T-cell (primary cell): Measurements from ENCODE around the gene SRD5A3. TPM values are rescaled to one million over a fixed set of nuclear protein-coding genes. Genes with fewer than 3 reads are reported as not detected.
A peak's percentile ranks its signal among the peaks of the same experiment; 100 is the strongest.

ENCODE experiments used
- ATAC-seq, 4 experiments: fragments of 200-7000 bp in 3 of 4; fragments of 150-1000 bp in 1 of 4; cut with Tn5 transposase; replicated peaks in 1 of 4; 1 replicate in 3 of 4; 2 replicates in 1 of 4; pipeline ENCODE4 v1.10.0; 2021; ENCODE audit warnings: moderate library complexity in 3 of 4, mild to moderate bottlenecking in 2 of 4, moderate number of reproducible peaks in 1 of 4
- CTCF ChIA-PET, 2 donors: fragments of 300-600 bp; sonication (Branson Sonifier 250); formaldehyde crosslinking; loops; one replicate each; lab custom pipeline; 2022; ENCODE audit warnings: antibody characterized with exemption in 2 of 2; lab: Charles Lee
- POLR2A ChIA-PET, 2 donors: fragments of 300-600 bp; sonication (Branson Sonifier 250); formaldehyde crosslinking; loops; one replicate each; lab custom pipeline; 2022; ENCODE audit warnings: antibody characterized with exemption in 2 of 2; lab: Charles Lee
- DNase-seq, 35 experiments: peaks; one replicate each; pipeline versions ENCODE4 v3.0.0 to v3.0.0-alpha.2; 2013 to 2023
- H3K27ac ChIP-seq: one replicate; pipeline ENCODE4 v1.5.1; 2013; ENCODE audit warnings: low read length
- H3K27me3 ChIP-seq, 2 experiments: replicated peaks in 1 of 2; 1 replicate in 1 of 2; 2 replicates in 1 of 2; pipeline versions ENCODE4 v1.6.1 to v1.7.0; 2013; ENCODE audit warnings: low read length in 1 of 2, mixed read lengths in 1 of 2; ENCODE audit not compliant: control insufficient read depth in 2 of 2, insufficient read depth in 2 of 2; ENCODE audit errors: extremely low read depth in 1 of 2
- H3K36me3 ChIP-seq, 2 donors: 1 replicate in 1 of 2; 2 replicates in 1 of 2; pipeline versions ENCODE4 v1.6.1 to v1.7.0; 2013; ENCODE audit warnings: low read length in 1 of 2; ENCODE audit not compliant: control insufficient read depth in 2 of 2, insufficient read depth in 1 of 2; ENCODE audit errors: extremely low read depth in 1 of 2
- H3K4me1 ChIP-seq, 2 experiments: 1 replicate in 1 of 2; 2 replicates in 1 of 2; pipeline versions ENCODE4 v1.6.1 to v1.7.0; 2013; ENCODE audit warnings: low read length in 2 of 2, mixed read lengths in 1 of 2; ENCODE audit not compliant: insufficient read depth in 2 of 2, control insufficient read depth in 1 of 2; ENCODE audit errors: extremely low read depth in 1 of 2
- H3K4me3 ChIP-seq, 2 donors: 1 replicate in 1 of 2; 2 replicates in 1 of 2; pipeline versions ENCODE4 v1.5.1 to v1.7.0; 2013; ENCODE audit warnings: mild to moderate bottlenecking in 2 of 2, low read length in 1 of 2, moderate library complexity in 1 of 2; ENCODE audit not compliant: control insufficient read depth in 1 of 2; ENCODE audit errors: extremely low read depth in 1 of 2
- H3K9me3 ChIP-seq: 2 replicates; pipeline ENCODE4 v1.7.0; 2013
- H3K27ac Mint-ChIP-seq, 2 donors: one replicate each; pipeline ENCODE4 v1.8.0; 2020 to 2021; ENCODE audit warnings: mild to moderate bottlenecking in 2 of 2, mixed read lengths in 2 of 2
- H3K27me3 Mint-ChIP-seq, 2 donors: one replicate each; pipeline ENCODE4 v1.8.0; 2021 to 2022; ENCODE audit warnings: mixed read lengths in 2 of 2
- H3K36me3 Mint-ChIP-seq: one replicate; pipeline ENCODE4 v1.8.0; 2021; ENCODE audit warnings: mixed read lengths
- H3K4me1 Mint-ChIP-seq, 3 donors: one replicate each; pipeline ENCODE4 v1.8.0; 2020 to 2022; ENCODE audit warnings: mixed read lengths in 3 of 3, mild to moderate bottlenecking in 1 of 3
- H3K4me3 Mint-ChIP-seq, 3 donors: one replicate each; pipeline ENCODE4 v1.8.0; 2020 to 2022; ENCODE audit warnings: mild to moderate bottlenecking in 3 of 3, mixed read lengths in 3 of 3, moderate library complexity in 3 of 3
- H3K9me3 Mint-ChIP-seq, 3 donors: one replicate each; pipeline ENCODE4 v1.8.0; 2020 to 2022; ENCODE audit warnings: mixed read lengths in 3 of 3
- WGBS: methylation state at CpG from one replicate; pipeline ENCODE4 v1.1.5; 2013; ENCODE audit warnings: missing lambda C conversion rate; ENCODE audit not compliant: insufficient coverage; 5-methylcytosine and 5-hydroxymethylcytosine counted together
- total RNA-seq, 35 experiments: library from RNA in 6 of 35; stranded (reverse) in 6 of 35; fragments of 120-200 nt in 1 of 35; gene quantifications; one replicate each; pipeline versions ENCODE4 v1.2.1 to v1.2.4 and lab custom pipeline; 2013 to 2026

SRD5A3 gene
- total RNA-seq, 5 donors from 2014 or later (not counting 1 experiment from before 2014, with no cell fraction given), result 3.6 to 6.8 (median 4.1) TPM

- H3K27me3 ChIP-seq, result no peaks in the 10 kb centered on the region
- H3K9me3 ChIP-seq, result no peaks in the 10 kb centered on the region
- no peaks in the 10 kb centered on the region for H3K27me3 Mint-ChIP-seq
- H3K27ac ChIP-seq, result peak within 1 kb of the TSS; percentile 79
- POLR2A ChIA-PET, result interaction anchor here (0.5 to 1.0 kb wide), 9 partner anchors 10 to 471 kb away, joined by 3 to 4 read pairs (median 3); no protein-coding TSS in a partner anchor
- CTCF ChIA-PET, result interaction anchor here (0.5 to 2.2 kb wide), 14 partner anchors 10 to 1522 kb away, joined by 3 to 26 read pairs (median 4); partner anchors contain the start of genes SRD5A3 (in 2 of the 2), PAICS (in 1 of the 2) and PPAT (in 1 of the 2)
- H3K4me3 Mint-ChIP-seq, result peak within 1 kb of the TSS; percentile 95 to 97 (median 96)
- DNase-seq (peak; percentile 72 to 92 (median 81)), ATAC-seq (peak; percentile 95 to 97 (median 96))
- peak within 1 kb of the TSS; percentile 95 to 99 for H3K27ac Mint-ChIP-seq
- H3K4me3 ChIP-seq, result peak within 1 kb of the TSS; percentile 68 to 81
- peaks cover 26 to 29% of the 10 kb centered on the region in 2 experiments for H3K4me1 ChIP-seq
- peaks cover 0 to 2% of the 10 kb centered on the region in 2 donors for H3K36me3 ChIP-seq
- H3K9me3 Mint-ChIP-seq, result no peaks in the 10 kb centered on the region
- peaks cover 39 to 44% (median 42%) of the 10 kb centered on the region in 3 donors for H3K4me1 Mint-ChIP-seq
- WGBS, result under 1% methylated on average over 95 of the region's 95 CpGs
- peaks cover 14% of the 10 kb centered on the region for H3K36me3 Mint-ChIP-seq
Measured at GRCh38 chr4:55395529-55396307, 49.7 kb downstream of the SRD5A3 start, which contains the start of gene TMEM165. TSS of gene TMEM165 (plus strand) at chr4:55395957. CDS start at chr4:55396190, 233 bp downstream.

GRCh38 chr4:55396308-55397125 lies 50.5 kb downstream of the SRD5A3 start:
- DNase-seq (peak in 10 of 35 experiments; percentile 1 to 46 (median 13)), ATAC-seq (peak; percentile 4 to 21 (median 16))
- Histone ChIP-seq H3K4me3 (peak overlapping the region; percentile 68 to 81), H3K36me3 (peaks cover 0 to 3% of the 10 kb centered on the region in 2 donors), H3K27ac (peak overlapping the region; percentile 79), H3K4me1 (peaks cover 26 to 29% of the 10 kb centered on the region in 2 experiments), H3K27me3 (no peaks in the 10 kb centered on the region), H3K9me3 (no peaks in the 10 kb centered on the region)
- Mint-ChIP-seq H3K4me3 (peak overlapping the region; percentile 84 to 96 (median 85)), H3K27me3 (no peaks in the 10 kb centered on the region), H3K9me3 (no peaks in the 10 kb centered on the region), H3K36me3 (peaks cover 19% of the 10 kb centered on the region), H3K4me1 (peaks cover 46 to 52% (median 50%) of the 10 kb centered on the region in 3 donors), H3K27ac (peak overlapping the region; percentile 72 to 74)
- WGBS, result 1% methylated on average over 31 of the region's 41 CpGs
- CTCF ChIA-PET, result interaction anchor here (0.7 to 2.2 kb wide), 7 partner anchors 10 to 1511 kb away, joined by 3 to 26 read pairs (median 3); partner anchors contain the start of genes PAICS (in 1 of the 2), PPAT (in 1 of the 2), REST (in 1 of the 2) and SRD5A3 (in 1 of the 2)
- POLR2A ChIA-PET, result interaction anchor here (0.6 to 0.9 kb wide), 2 partner anchors 9 to 168 kb away, joined by 3 read pairs; no protein-coding TSS in a partner anchor

GRCh38 chr4:55397126-55397436 lies 51.0 kb downstream of the SRD5A3 start:
- Mint-ChIP-seq H3K9me3 (no peaks in the 10 kb centered on the region), H3K4me3 (peak overlapping the region; percentile 84 to 96 (median 85)), H3K27ac (peak overlapping the region; percentile 72 to 74), H3K4me1 (peaks cover 46 to 52% (median 50%) of the 10 kb centered on the region in 3 donors), H3K36me3 (peaks cover 19% of the 10 kb centered on the region), H3K27me3 (no peaks in the 10 kb centered on the region)
- H3K4me3 ChIP-seq, result peak overlapping the region; percentile 68 to 81
- H3K36me3 ChIP-seq, result peaks cover 0 to 3% of the 10 kb centered on the region in 2 donors
- no peak for ATAC-seq
- CTCF ChIA-PET, result interaction anchor here (0.7 to 1.0 kb wide), 3 partner anchors 13 to 1510 kb away, joined by 3 to 4 read pairs (median 3); partner anchors contain the start of gene REST (in 1 of the 2)
- POLR2A ChIA-PET, result interaction anchor here in 1 of 2 donors (0.9 kb wide), 1 partner anchor 9 kb away, joined by 3 read pairs; no protein-coding TSS in a partner anchor
- H3K4me1 ChIP-seq, result peaks cover 26 to 29% of the 10 kb centered on the region in 2 experiments
- DNase-seq, result peak in 1 of 35 experiments; percentile 12
- no peak overlapping the region for H3K27ac ChIP-seq
- WGBS, result 5% methylated on average over 2 of the region's 7 CpGs
- no peaks in the 10 kb centered on the region for H3K9me3 ChIP-seq
- H3K27me3 ChIP-seq, result no peaks in the 10 kb centered on the region

GRCh38 chr4:55397520-55398321 lies 51.7 kb downstream of the SRD5A3 start:
- H3K27ac Mint-ChIP-seq, result peak overlapping the region; percentile 60 to 74
- DNase-seq, result no peak
- ChIA-PET POLR2A (interaction anchor here (0.6 to 0.7 kb wide), 3 partner anchors 12 to 148 kb away, joined by 3 to 22 read pairs (median 4); no protein-coding TSS in a partner anchor), CTCF (interaction anchor here (0.7 to 1.0 kb wide), 2 partner anchors 34 to 1510 kb away, joined by 3 to 4 read pairs; partner anchors contain the start of gene REST (in 1 of the 2))
- peak overlapping the region; percentile 84 to 96 (median 85) for H3K4me3 Mint-ChIP-seq
- Histone ChIP-seq H3K9me3 (no peaks in the 10 kb centered on the region), H3K27ac (no peak overlapping the region), H3K4me3 (peak overlapping the region in 1 of 2 donors; percentile 81), H3K4me1 (peaks cover 26 to 29% of the 10 kb centered on the region in 2 experiments), H3K36me3 (peaks cover 0 to 3% of the 10 kb centered on the region in 2 donors), H3K27me3 (no peaks in the 10 kb centered on the region)
- H3K36me3 Mint-ChIP-seq, result peaks cover 19% of the 10 kb centered on the region
- peaks cover 46 to 52% (median 50%) of the 10 kb centered on the region in 3 donors for H3K4me1 Mint-ChIP-seq
- H3K9me3 Mint-ChIP-seq, result no peaks in the 10 kb centered on the region
- no peaks in the 10 kb centered on the region for H3K27me3 Mint-ChIP-seq
- WGBS, result 42% methylated on average over 7 of the region's 15 CpGs
- no peak for ATAC-seq

GRCh38 chr4:55398461-55398860 lies 52.4 kb downstream of the SRD5A3 start:
- H3K4me1 Mint-ChIP-seq, result peaks cover 50 to 54% (median 51%) of the 10 kb centered on the region in 3 donors

More at GRCh38 chr4:55398461-55398860, 52.4 kb downstream of the SRD5A3 start:
- ChIA-PET CTCF (interaction anchor here (0.6 to 0.7 kb wide), 2 partner anchors 34 to 473 kb away, joined by 3 to 4 read pairs; no protein-coding TSS in a partner anchor), POLR2A (interaction anchor here (0.5 to 0.7 kb wide), 10 partner anchors 10 to 1342 kb away, joined by 3 to 22 read pairs (median 8); no protein-coding TSS in a partner anchor)
- WGBS, result 20% methylated on average over 1 of the region's 1 CpG
- Mint-ChIP-seq H3K4me3 (peak overlapping the region; percentile 84 to 96 (median 85)), H3K9me3 (no peaks in the 10 kb centered on the region), H3K27me3 (no peaks in the 10 kb centered on the region), H3K27ac (peak overlapping the region in 1 of 2 donors; percentile 74), H3K36me3 (peaks cover 22% of the 10 kb centered on the region)
- H3K9me3 ChIP-seq, result no peaks in the 10 kb centered on the region
- H3K27ac ChIP-seq, result no peak overlapping the region
- ATAC-seq (no peak), DNase-seq (no peak)
- no peak overlapping the region for H3K4me3 ChIP-seq
- H3K36me3 ChIP-seq, result peaks cover 0 to 3% of the 10 kb centered on the region in 2 donors
- H3K27me3 ChIP-seq, result no peaks in the 10 kb centered on the region
- H3K4me1 ChIP-seq, result peaks cover 26 to 29% of the 10 kb centered on the region in 2 experiments
